HepG2 (cell line): ENCODE data around the gene LARP1. TPM values are rescaled to one million over a fixed set of nuclear protein-coding genes. Genes with fewer than 3 reads are reported as not detected.
A peak's percentile ranks its signal among the peaks of the same experiment; 100 is the strongest.

Source experiments
- HMG20B ChIP-seq: conservative IDR thresholded peaks from 2 replicates; pipeline ENCODE4 v1.6.1; 2016; ENCODE audit warnings: missing genetic modification reagents, missing compliant biosample characterization
- MEF2D ChIP-seq: sonication (generic); formaldehyde crosslinking; IDR thresholded peaks from 2 replicates; pipeline ENCODE4 v1.5.1; 2020; ENCODE audit warnings: mild to moderate bottlenecking, missing genetic modification reagents
- NRL ChIP-seq: sonication (generic); formaldehyde crosslinking; IDR thresholded peaks from 2 replicates; pipeline ENCODE4 v1.5.0; 2020; ENCODE audit warnings: missing genetic modification reagents, mild to moderate bottlenecking, moderate library complexity, borderline replicate concordance
- PRPF4 ChIP-seq: fragments of 200-400 bp; formaldehyde crosslinking; IDR thresholded peaks from 2 replicates; pipeline ENCODE4 v1.6.1; 2016; ENCODE audit warnings: low read length, low read depth; ENCODE audit not compliant: poor library complexity, severe bottlenecking
- TRIM22 ChIP-seq: fragments of 450-650 bp; IDR thresholded peaks from 2 replicates; pipeline ENCODE4 v1.6.1; 2017
- TRIM24 ChIP-seq: sonication (generic); formaldehyde crosslinking; IDR thresholded peaks from 2 replicates; pipeline ENCODE4 v1.8.0; 2022; ENCODE audit warnings: mild to moderate bottlenecking, missing genetic modification reagents
- ZBTB2 ChIP-seq: sonication (generic); formaldehyde crosslinking; IDR thresholded peaks from 2 replicates; pipeline ENCODE4 v1.8.0; 2022; ENCODE audit warnings: low read depth, missing genetic modification reagents
- ZNF333 ChIP-seq: sonication (generic); formaldehyde crosslinking; IDR thresholded peaks from 2 replicates; pipeline ENCODE4 v1.4.0; 2020; ENCODE audit warnings: mild to moderate bottlenecking, missing genetic modification reagents, borderline replicate concordance
- ZNF383 ChIP-seq: sonication (generic); formaldehyde crosslinking; IDR thresholded peaks from 2 replicates; pipeline ENCODE4 v1.4.0; 2020; ENCODE audit warnings: missing genetic modification reagents, mild to moderate bottlenecking, borderline replicate concordance
- ZNF468 ChIP-seq: sonication (generic); formaldehyde crosslinking; IDR thresholded peaks from 2 replicates; pipeline ENCODE4 v1.8.0; 2022; ENCODE audit warnings: mild to moderate bottlenecking, moderate library complexity, missing genetic modification reagents
- ZNF543 ChIP-seq: sonication (generic); formaldehyde crosslinking; IDR thresholded peaks from 2 replicates; pipeline ENCODE4 v1.4.0; 2020; ENCODE audit warnings: mild to moderate bottlenecking, missing genetic modification reagents
- ZNF570 ChIP-seq: sonication (generic); formaldehyde crosslinking; IDR thresholded peaks from 2 replicates; pipeline ENCODE4 v1.4.0; 2020; ENCODE audit warnings: mild to moderate bottlenecking, missing genetic modification reagents, borderline replicate concordance
- ZNF576 ChIP-seq: sonication (generic); formaldehyde crosslinking; IDR thresholded peaks from 2 replicates; pipeline ENCODE4 v1.4.0; 2020; ENCODE audit warnings: mild to moderate bottlenecking, missing genetic modification reagents
- ZNF598 ChIP-seq: sonication (generic); formaldehyde crosslinking; IDR thresholded peaks from 2 replicates; pipeline ENCODE4 v1.5.1; 2020; ENCODE audit warnings: mild to moderate bottlenecking, missing genetic modification reagents, borderline replicate concordance
- ZNF800 ChIP-seq: sonication (generic); formaldehyde crosslinking; IDR thresholded peaks from 2 replicates; pipeline ENCODE4 v1.4.0; 2020; ENCODE audit warnings: missing genetic modification reagents
- ZNF841 ChIP-seq: sonication (generic); formaldehyde crosslinking; IDR thresholded peaks from 2 replicates; pipeline ENCODE4 v1.8.1; 2023; ENCODE audit warnings: missing genetic modification reagents, borderline replicate concordance
- ZSCAN29 ChIP-seq: sonication (generic); formaldehyde crosslinking; conservative IDR thresholded peaks from 2 replicates; pipeline ENCODE4 v1.4.0; 2020; ENCODE audit warnings: mild to moderate bottlenecking, missing genetic modification reagents
- polyA plus RNA-seq, 8 experiments: library from polyadenylated mRNA; depleted of rRNA in 3 of 8; stranded (reverse) in 7 of 8; unstranded in 1 of 8; fragments of >200 nt; fragmentation: Illumina TruSeq in 4 of 8; extraction: Trizol in 4 of 8; gene quantifications; 2 replicates each; pipeline versions ENCODE4 v1.2.1 to v1.2.3, GENCODE V29; 2011 to 2016; ENCODE audit warnings: low read depth in 4 of 8, missing spikeins in 1 of 8, mixed read lengths in 1 of 8; ENCODE audit not compliant: insufficient read depth in 1 of 8
- total RNA-seq, 5 experiments: library from RNA; depleted of rRNA; stranded (reverse); fragments of >200 nt; fragmentation: Illumina TruSeq; extraction: Trizol; gene quantifications; 2 replicates each; pipeline ENCODE4 v1.2.3, GENCODE V29; 2016; ENCODE audit warnings: low read depth in 1 of 5
- TF ChIP-seq, protein P1 (sequence below): sonication (generic); formaldehyde crosslinking; conservative IDR thresholded peaks from 2 replicates; pipeline ENCODE4 v1.8.0; 2022; ENCODE audit warnings: missing genetic modification reagents
- TF ChIP-seq, protein P2 (sequence below): sonication (generic); formaldehyde crosslinking; IDR thresholded peaks from 2 replicates; pipeline ENCODE4 v1.4.0; 2020; ENCODE audit warnings: missing genetic modification reagents, mild to moderate bottlenecking, borderline replicate concordance
- TF ChIP-seq, protein P3 (sequence below): sonication (generic); formaldehyde crosslinking; IDR thresholded peaks from 2 replicates; pipeline ENCODE4 v1.4.0; 2020; ENCODE audit warnings: mild to moderate bottlenecking, missing genetic modification reagents

Gene LARP1
- total and polyA plus RNA-seq, 2 of the 13 experiments (the other 11 are each of a cell fraction or from before 2014, with no cell fraction given), result 45.2 to 61.4 TPM

GRCh38 chr5:154837009-154837901 is 82.1 kb downstream of the LARP1 start (continued):
- no peak for TF ChIP-seq TRIM22
- TF ChIP-seq NRL (CRISPR knock-in tag), result no peak
- no peak for TF ChIP-seq ZNF468 (CRISPR knock-in tag)
- TF ChIP-seq ZBTB2 (CRISPR knock-in tag), result no peak
- TF ChIP-seq ZNF841, result no peak
- TF ChIP-seq, protein P1, sequence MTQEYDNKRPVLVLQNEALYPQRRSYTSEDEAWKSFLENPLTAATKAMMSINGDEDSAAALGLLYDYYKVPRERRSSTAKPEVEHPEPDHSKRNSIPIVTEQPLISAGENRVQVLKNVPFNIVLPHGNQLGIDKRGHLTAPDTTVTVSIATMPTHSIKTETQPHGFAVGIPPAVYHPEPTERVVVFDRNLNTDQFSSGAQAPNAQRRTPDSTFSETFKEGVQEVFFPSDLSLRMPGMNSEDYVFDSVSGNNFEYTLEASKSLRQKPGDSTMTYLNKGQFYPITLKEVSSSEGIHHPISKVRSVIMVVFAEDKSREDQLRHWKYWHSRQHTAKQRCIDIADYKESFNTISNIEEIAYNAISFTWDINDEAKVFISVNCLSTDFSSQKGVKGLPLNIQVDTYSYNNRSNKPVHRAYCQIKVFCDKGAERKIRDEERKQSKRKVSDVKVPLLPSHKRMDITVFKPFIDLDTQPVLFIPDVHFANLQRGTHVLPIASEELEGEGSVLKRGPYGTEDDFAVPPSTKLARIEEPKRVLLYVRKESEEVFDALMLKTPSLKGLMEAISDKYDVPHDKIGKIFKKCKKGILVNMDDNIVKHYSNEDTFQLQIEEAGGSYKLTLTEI (CRISPR knock-in tag), result no peak
- TF ChIP-seq ZNF800 (CRISPR knock-in tag), result no peak
- no peak for TF ChIP-seq ZNF543 (CRISPR knock-in tag)
- no peak for TF ChIP-seq ZNF570
- TF ChIP-seq, protein P2, sequence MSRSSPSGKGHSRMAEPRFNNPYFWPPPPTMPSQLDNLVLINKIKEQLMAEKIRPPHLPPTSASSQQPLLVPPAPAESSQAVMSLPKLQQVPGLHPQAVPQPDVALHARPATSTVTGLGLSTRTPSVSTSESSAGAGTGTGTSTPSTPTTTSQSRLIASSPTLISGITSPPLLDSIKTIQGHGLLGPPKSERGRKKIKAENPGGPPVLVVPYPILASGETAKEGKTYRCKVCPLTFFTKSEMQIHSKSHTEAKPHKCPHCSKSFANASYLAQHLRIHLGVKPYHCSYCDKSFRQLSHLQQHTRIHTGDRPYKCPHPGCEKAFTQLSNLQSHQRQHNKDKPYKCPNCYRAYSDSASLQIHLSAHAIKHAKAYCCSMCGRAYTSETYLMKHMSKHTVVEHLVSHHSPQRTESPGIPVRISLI (CRISPR knock-in tag), result no peak
- TF ChIP-seq, protein P3, sequence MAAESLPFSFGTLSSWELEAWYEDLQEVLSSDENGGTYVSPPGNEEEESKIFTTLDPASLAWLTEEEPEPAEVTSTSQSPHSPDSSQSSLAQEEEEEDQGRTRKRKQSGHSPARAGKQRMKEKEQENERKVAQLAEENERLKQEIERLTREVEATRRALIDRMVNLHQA (CRISPR knock-in tag), result no peak
- TF ChIP-seq HMG20B, result peak; percentile 40; the same call in 1 of the 2 replicates
- TF ChIP-seq PRPF4, result no peak
- TF ChIP-seq ZNF598 (CRISPR knock-in tag), result no peak
- no peak for TF ChIP-seq ZNF333 (CRISPR knock-in tag)
- TF ChIP-seq MEF2D (CRISPR knock-in tag), result 0 out of 2 replicates have a peak, but pooled peaks have one; percentile 33
- TF ChIP-seq ZSCAN29 (CRISPR knock-in tag), result no peak
- TF ChIP-seq ZNF383 (CRISPR knock-in tag), result no peak
- TF ChIP-seq ZNF576 (CRISPR knock-in tag), result no peak
- TF ChIP-seq TRIM24 (CRISPR knock-in tag), result no peak
